ENCODE data around the gene KRTAP16-1.

GRCh38 chr17:41258406-41258805 lies 50.7 kb downstream of the KRTAP16-1 start:
- TF ChIP-seq CTCF (conservative IDR thresholded peaks at IDR 0.05; ENCODE audit: low read depth, low read length) (no peak), EZH2 (IDR thresholded peaks at IDR 0.05; ENCODE audit: low read length, unreplicated experiment) (no peak), EZH2phosphoT487 (IDR thresholded peaks at IDR 0.05; ENCODE audit: borderline replicate concordance, low read length) (no peak)
